Measurements from ENCODE around the gene MLF1. TPM values are rescaled to one million over a fixed set of nuclear protein-coding genes. Genes with fewer than 3 reads are reported as not detected.
A peak's percentile ranks its signal among the peaks of the same experiment; 100 is the strongest.

MLF1 gene
- polyA plus RNA-seq, 1 of the 3 experiments (the other 2 are of a cell fraction), result 8.2 TPM

GRCh38 chr3:158570999-158571702 is at the start of gene MLF1 (continued):
- peak; percentile 77; the same call in 1 of the 2 replicates for TF ChIP-seq FOXJ3 (CRISPR knock-in tag; IDR thresholded peaks at IDR 0.05)
- TF ChIP-seq, protein P1, sequence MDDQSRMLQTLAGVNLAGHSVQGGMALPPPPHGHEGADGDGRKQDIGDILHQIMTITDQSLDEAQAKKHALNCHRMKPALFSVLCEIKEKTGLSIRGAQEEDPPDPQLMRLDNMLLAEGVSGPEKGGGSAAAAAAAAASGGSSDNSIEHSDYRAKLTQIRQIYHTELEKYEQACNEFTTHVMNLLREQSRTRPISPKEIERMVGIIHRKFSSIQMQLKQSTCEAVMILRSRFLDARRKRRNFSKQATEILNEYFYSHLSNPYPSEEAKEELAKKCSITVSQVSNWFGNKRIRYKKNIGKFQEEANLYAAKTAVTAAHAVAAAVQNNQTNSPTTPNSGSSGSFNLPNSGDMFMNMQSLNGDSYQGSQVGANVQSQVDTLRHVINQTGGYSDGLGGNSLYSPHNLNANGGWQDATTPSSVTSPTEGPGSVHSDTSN (IDR thresholded peaks at IDR 0.05), result no peak
- no peak for TF ChIP-seq EP300 (IDR thresholded peaks at IDR 0.05; ENCODE audit: borderline replicate concordance in 1 of 2, low read depth in 1 of 2, low read length in 1 of 2)
- no peak for TF ChIP-seq EZH2phosphoT487 (IDR thresholded peaks at IDR 0.05; ENCODE audit: borderline replicate concordance, low read depth)
- TF ChIP-seq RCOR1 (IDR thresholded peaks at IDR 0.05; ENCODE audit: low read length), result no peak; the same call in 1 of the 2 replicates
- TF ChIP-seq TAF1 (IDR thresholded peaks at IDR 0.05; ENCODE audit: borderline replicate concordance, low read depth, low read length), result peak; percentile 58; the same call in 1 of the 2 replicates
- no peak for TF ChIP-seq NFIC (IDR thresholded peaks at IDR 0.05; ENCODE audit: borderline replicate concordance)
- TF ChIP-seq MXI1 (IDR thresholded peaks at IDR 0.05; ENCODE audit: low read depth, low read length), result peak; percentile 83
- TF ChIP-seq YY1 (IDR thresholded peaks at IDR 0.05; ENCODE audit: low read depth), result no peak
- peak; percentile 77; the same call in 1 of the 2 replicates for TF ChIP-seq USF1 (IDR thresholded peaks at IDR 0.05; ENCODE audit: borderline replicate concordance, low read depth)

DNA sequence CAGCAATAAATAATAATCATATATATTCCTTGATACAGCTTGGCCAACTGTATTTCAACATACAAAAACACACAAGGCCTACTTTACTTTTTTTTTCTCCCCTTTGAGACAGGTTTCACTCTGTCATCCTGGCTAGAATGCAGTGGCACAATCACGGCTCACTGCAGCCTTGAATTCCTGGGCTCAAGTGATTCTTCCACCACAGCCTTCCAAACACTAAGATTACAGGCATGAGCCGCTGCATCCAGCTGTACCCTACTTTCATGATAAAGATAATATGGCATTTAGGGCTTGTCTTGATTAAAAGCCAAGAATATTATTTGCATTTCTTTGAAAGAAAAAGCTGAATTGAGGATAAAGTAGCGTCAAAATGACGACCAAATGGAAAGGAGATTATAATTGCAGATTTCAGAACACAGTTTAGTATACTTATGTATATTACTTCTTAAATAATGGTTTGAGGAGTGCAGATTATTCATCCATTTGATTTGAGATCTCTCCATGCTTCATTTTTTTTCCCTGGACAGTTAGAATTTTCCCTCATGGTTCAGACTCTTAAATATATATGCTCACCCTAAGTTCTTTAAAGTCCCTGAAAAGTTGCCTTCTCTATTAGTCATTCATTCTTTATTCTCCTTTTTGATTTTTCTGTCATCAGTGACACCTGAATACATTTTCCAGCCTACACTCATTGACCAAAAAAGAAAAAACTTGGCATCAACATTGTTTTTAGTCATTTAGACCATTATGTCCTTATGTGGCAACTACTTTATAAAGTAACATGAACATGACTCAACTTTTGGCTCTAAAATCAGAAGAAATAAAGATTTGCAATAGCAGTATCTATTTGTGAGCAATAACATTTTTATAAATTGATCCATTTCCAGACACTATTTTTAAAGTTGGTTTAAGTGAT is 48.5 kb upstream of the MLF1 start:
- Histone ChIP-seq H3K27me3 (ENCODE audit: insufficient read depth) (no peaks in the 10 kb centered on the region), H3K27ac (ENCODE audit: low read depth in 2 of 2, low read length in 1 of 2) (no peak overlapping the region), H3K4me2 (no peak overlapping the region), H3K9me2 (no peaks in the 10 kb centered on the region), H3F3A (replicated peaks; ENCODE audit: insufficient read depth) (peaks cover 7% of the 10 kb centered on the region), H3K79me2 (ENCODE audit: insufficient read depth) (no peaks in the 10 kb centered on the region; the same call in 1 of the 2 replicates), H3K9me3 (no peaks in the 10 kb centered on the region), H3K4me3 (ENCODE audit: low read depth in 2 of 2, low read length in 1 of 2) (no peak overlapping the region), H3K4me1 (ENCODE audit: control insufficient read depth in 1 of 2, insufficient read depth in 2 of 2, low read depth in 1 of 2, low read length in 1 of 2) (peaks cover 0 to 5% of the 10 kb centered on the region in 2 experiments; a peak in 2 of 4 replicates), H4K20me1 (ENCODE audit: insufficient read depth) (no peaks in the 10 kb centered on the region), H3K9ac (no peak overlapping the region), H2AFZ (ENCODE audit: low read depth) (no peak overlapping the region), H3K36me3 (replicated peaks in 1 of 2; ENCODE audit: control insufficient read depth in 1 of 2, insufficient read depth in 2 of 2, low read length in 1 of 2) (no peaks in the 10 kb centered on the region)
- DNase-seq, result no peak
- WGBS (ENCODE audit: low lambda C conversion rate), result 97% methylated on average over 4 of the region's 4 CpGs
- POLR2A ChIA-PET, result no interaction called here
- CTCF ChIA-PET, result interaction anchor here (0.7 to 1.7 kb wide), 3 partner anchors 9 to 916 kb away, joined by 3 to 4 read pairs (median 4); no protein-coding TSS in a partner anchor
- TF ChIP-seq CTCF (IDR thresholded peaks at IDR 0.05), result no peak
- peak; percentile 42; the same call in 1 of the 2 replicates for TF ChIP-seq FOSL2 (IDR thresholded peaks at IDR 0.05; ENCODE audit: borderline replicate concordance, low read depth)
- TF ChIP-seq TCF12 (IDR thresholded peaks at IDR 0.05), result peak; percentile 84
- no peak for TF ChIP-seq FOXJ3 (CRISPR knock-in tag; IDR thresholded peaks at IDR 0.05)
- TF ChIP-seq RCOR1 (IDR thresholded peaks at IDR 0.05; ENCODE audit: low read length), result no peak
- TF ChIP-seq USF2 (IDR thresholded peaks at IDR 0.05; ENCODE audit: borderline replicate concordance, low read depth, low read length), result no peak
- TF ChIP-seq FOXM1 (IDR thresholded peaks at IDR 0.05; ENCODE audit: low read depth), result 0 out of 2 replicates have a peak, but pooled peaks have one; percentile 41
- TF ChIP-seq NFIC (IDR thresholded peaks at IDR 0.05; ENCODE audit: borderline replicate concordance), result peak; percentile 78
- no peak for TF ChIP-seq SMC3 (IDR thresholded peaks at IDR 0.05; ENCODE audit: low read depth, low read length)
- no peak for TF ChIP-seq ELF1 (IDR thresholded peaks at IDR 0.05)
- no peak for TF ChIP-seq TAF1 (IDR thresholded peaks at IDR 0.05; ENCODE audit: borderline replicate concordance, low read depth, low read length)
- TF ChIP-seq RXRA (IDR thresholded peaks at IDR 0.05; ENCODE audit: borderline replicate concordance, low read depth), result peak; percentile 12; the same call in 1 of the 2 replicates
- no peak for TF ChIP-seq CHD2 (IDR thresholded peaks at IDR 0.05; ENCODE audit: low read length, partially characterized antibody)
- TF ChIP-seq JUND (IDR thresholded peaks at IDR 0.05), result peak; percentile 63
- no peak for TF ChIP-seq USF1 (IDR thresholded peaks at IDR 0.05; ENCODE audit: borderline replicate concordance, low read depth)
- TF ChIP-seq EP300 (IDR thresholded peaks at IDR 0.05; ENCODE audit: borderline replicate concordance in 1 of 2, low read depth in 1 of 2, low read length in 1 of 2), result peak; percentile 6 to 77; a peak in 2 of 4 replicates
- TF ChIP-seq MEF2A (IDR thresholded peaks at IDR 0.05; ENCODE audit: borderline replicate concordance, low read depth), result 0 out of 2 replicates have a peak, but pooled peaks have one; percentile 19

Measured in SK-N-SH (cell line).